Esophagus muscularis mucosa (tissue), 3 donors: ENCODE results near the gene FAM25A.

Experiments used
- POLR2A ChIP-seq: fragments of 450-650 bp; IDR thresholded peaks from one replicate; pipeline ENCODE4 v1.6.1; 2017; ENCODE audit warnings: antibody characterized with exemption, moderate library complexity, mild to moderate bottlenecking, low read depth
- TF ChIP-seq, protein P1 (sequence below), 3 experiments: fragments of 200-600 bp in 2 of 3; fragments of 450-650 bp in 1 of 3; sonication (generic) in 2 of 3; IDR thresholded peaks; one replicate each; pipeline ENCODE4 v1.5.1; 2017 to 2019; ENCODE audit warnings: antibody characterized with exemption in 3 of 3, mild to moderate bottlenecking in 2 of 3, moderate library complexity in 1 of 3

DNA sequence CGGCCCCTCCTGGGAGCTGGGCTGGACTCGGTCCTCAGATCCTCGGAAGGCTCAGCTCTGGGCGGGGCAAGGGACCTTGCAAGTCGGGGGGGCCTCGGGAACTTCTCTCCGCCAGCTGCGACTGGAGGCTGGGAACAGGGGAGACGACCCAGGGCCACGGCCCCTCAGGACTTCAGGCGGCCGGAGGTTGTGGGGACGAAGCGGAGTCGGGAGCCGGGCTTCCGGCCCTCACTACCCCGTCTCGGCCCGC, 49.2 kb upstream of the FAM25A start:
- peak; percentile 97 for TF ChIP-seq POLR2A
- TF ChIP-seq, protein P1, sequence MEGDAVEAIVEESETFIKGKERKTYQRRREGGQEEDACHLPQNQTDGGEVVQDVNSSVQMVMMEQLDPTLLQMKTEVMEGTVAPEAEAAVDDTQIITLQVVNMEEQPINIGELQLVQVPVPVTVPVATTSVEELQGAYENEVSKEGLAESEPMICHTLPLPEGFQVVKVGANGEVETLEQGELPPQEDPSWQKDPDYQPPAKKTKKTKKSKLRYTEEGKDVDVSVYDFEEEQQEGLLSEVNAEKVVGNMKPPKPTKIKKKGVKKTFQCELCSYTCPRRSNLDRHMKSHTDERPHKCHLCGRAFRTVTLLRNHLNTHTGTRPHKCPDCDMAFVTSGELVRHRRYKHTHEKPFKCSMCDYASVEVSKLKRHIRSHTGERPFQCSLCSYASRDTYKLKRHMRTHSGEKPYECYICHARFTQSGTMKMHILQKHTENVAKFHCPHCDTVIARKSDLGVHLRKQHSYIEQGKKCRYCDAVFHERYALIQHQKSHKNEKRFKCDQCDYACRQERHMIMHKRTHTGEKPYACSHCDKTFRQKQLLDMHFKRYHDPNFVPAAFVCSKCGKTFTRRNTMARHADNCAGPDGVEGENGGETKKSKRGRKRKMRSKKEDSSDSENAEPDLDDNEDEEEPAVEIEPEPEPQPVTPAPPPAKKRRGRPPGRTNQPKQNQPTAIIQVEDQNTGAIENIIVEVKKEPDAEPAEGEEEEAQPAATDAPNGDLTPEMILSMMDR (IDR thresholded peaks at IDR 0.05), result no peak
